Endothelial cell of hepatic sinusoid (primary cell): ENCODE measurements around the gene ITGA11.

Experiments used
- in situ Hi-C: cut with HindIII; loops from 2 replicates; pipeline ENCODE4 v1.10.0; 2017; ENCODE audit warnings: low sequenced_read_pairs

The ITGA11 gene, protein sequence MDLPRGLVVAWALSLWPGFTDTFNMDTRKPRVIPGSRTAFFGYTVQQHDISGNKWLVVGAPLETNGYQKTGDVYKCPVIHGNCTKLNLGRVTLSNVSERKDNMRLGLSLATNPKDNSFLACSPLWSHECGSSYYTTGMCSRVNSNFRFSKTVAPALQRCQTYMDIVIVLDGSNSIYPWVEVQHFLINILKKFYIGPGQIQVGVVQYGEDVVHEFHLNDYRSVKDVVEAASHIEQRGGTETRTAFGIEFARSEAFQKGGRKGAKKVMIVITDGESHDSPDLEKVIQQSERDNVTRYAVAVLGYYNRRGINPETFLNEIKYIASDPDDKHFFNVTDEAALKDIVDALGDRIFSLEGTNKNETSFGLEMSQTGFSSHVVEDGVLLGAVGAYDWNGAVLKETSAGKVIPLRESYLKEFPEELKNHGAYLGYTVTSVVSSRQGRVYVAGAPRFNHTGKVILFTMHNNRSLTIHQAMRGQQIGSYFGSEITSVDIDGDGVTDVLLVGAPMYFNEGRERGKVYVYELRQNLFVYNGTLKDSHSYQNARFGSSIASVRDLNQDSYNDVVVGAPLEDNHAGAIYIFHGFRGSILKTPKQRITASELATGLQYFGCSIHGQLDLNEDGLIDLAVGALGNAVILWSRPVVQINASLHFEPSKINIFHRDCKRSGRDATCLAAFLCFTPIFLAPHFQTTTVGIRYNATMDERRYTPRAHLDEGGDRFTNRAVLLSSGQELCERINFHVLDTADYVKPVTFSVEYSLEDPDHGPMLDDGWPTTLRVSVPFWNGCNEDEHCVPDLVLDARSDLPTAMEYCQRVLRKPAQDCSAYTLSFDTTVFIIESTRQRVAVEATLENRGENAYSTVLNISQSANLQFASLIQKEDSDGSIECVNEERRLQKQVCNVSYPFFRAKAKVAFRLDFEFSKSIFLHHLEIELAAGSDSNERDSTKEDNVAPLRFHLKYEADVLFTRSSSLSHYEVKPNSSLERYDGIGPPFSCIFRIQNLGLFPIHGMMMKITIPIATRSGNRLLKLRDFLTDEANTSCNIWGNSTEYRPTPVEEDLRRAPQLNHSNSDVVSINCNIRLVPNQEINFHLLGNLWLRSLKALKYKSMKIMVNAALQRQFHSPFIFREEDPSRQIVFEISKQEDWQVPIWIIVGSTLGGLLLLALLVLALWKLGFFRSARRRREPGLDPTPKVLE

DNA sequence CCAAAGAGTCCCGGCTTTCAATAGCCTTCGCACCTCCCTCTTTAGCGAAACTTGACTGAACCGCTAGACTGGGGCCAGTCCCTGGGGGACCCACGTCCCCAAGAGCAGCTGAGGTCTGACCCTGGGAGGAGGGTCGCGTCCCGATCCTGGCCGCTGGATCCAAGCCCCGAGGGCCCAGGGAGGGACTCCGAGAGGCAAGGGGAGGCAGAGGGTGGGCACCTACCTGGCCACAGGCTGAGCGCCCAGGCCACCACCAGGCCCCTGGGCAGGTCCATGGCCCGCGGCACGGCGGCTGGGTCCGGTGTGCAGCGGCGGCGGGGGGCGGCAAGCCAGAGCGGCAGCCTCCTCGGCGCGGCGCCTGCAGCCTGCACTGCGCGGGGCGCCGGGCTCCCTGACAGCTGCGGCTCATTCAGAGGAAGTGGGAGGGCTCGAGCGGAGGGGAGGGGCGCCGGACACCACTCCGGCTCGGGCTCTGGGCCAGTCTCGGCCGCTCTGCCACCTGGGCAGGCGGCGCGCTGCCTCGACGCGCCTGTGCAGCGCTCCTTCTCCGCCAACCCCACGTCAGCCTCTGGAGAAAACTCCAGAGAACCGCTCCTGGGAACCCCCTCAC, at the start of gene ITGA11:
TSS of gene ITGA11 (minus strand) at position 372 of the 610 bp plus-strand sequence. CDS start at position 275, 97 bp downstream.
- in situ Hi-C loops, result no loop called here

DNA sequence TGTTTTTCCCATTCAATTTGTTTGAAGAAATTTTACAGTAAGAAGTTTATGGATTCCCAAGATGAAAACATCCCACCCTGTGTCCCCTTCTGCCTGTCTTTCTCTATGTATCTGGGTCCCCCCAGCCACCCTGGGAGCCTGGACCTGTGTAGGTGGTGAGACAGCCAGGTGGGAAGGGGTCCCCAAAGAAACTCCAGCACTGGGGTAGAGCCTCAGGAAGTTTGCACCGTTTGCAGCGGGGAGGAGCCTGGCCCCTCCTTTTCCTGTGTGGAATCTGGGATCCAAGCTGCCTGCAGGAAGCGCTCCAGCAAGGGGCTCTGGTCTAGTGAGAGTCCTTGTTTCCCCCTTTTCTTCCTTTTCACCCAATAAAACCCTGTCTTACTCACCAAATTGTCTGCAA, 49.4 kb upstream of the ITGA11 start:
- in situ Hi-C loops, result no loop called here

DNA sequence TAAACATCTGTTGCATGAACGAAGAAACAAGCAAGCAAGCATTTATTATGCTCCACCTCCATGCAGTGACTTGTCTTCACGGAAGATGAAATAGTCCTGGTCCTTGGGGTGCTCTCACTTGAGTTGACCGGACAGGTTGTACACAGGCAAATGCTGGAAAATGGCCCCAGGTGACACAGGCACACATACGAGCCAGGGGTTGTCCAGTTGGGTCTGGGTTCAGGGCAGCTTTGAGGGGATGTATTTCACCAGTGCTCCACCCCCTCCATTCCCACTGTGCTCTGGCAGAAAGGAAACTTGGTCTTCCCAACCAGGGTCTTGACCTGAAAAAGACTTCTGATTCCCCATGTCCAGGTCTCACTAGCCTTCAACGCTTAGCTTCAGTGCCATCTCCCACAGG, 48.3 kb upstream of the ITGA11 start:
- in situ Hi-C loops, result no loop called here

DNA sequence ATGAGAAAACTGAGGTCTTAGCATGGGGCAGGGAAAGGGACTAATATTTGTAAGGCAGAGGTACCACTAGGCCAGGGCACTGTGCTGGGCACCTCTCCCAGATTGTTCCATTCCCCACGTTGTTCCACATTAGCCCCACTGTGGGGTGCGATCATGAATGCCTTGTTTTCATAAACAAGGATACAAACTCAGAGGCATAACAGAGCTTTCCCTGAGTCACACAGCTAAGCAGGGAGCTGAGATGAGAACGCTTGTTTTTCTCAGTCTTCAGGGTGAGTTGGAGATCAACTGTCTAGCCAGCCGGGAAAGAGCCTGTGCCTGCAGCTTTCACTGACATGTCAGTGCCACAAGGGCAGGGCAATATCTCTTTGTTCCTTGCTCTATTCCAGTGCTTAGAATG, 47.9 kb upstream of the ITGA11 start:
- in situ Hi-C loops, result no loop called here

DNA sequence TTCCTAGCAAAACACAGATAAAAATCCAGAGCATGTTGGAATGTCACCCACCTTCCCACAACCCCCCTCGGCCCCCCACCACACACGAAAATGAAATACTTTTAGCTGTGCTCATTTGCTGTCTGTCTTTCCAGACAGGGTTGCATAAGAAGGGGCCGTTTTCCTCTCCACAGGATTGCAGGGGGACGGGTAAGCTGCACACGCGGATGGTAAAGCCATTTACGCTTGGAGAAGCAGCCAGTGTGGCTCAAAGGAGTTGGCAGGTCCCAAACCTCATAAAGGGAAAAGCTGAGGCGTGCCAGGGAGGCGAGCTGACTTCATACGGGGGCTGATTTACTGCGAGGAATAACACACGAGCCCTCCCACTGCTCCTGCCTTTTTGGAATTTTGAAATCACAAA, 47.4 kb upstream of the ITGA11 start:
- in situ Hi-C loops, result no loop called here

DNA sequence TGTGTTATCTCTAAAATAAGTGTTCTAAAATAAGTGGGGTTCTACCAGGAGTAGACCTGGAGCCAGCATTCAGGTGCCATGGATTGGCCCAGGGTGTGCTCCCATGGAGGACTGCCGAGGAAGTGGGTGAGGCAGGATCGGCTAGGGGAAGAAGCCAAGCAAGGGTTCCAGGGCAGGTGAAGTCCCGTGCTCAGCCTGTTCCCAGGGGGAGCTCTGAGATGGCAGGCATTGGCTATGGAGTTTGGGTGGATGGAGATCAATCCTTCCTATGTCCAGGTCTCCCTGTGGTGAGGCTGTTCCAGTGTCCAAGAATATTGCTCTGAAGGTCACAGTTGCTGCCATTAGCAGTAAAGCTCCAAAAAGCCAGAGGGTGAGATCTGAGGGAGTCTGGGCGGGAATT, 46.9 kb upstream of the ITGA11 start:
- in situ Hi-C loops, result no loop called here

DNA sequence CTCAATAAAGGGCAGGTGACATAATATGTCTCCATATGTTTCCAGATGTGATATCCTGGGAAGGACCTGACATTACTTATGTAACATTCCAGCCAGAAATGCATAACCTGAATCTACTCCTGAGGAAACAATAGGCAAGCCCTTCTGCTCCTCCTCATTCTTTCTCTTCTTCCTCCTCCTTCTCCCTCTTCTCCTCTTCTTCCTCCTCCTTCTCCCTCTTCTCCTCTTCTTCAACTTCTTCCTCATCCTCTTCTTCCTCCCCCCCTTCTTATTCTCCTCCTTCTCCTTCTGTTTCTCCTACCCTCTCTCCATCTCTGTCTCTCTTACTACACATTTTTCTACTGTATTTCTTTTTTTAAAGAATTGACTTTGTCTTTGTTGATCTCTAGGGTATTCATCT, 43.5 kb upstream of the ITGA11 start:
- in situ Hi-C loops, result no loop called here

DNA sequence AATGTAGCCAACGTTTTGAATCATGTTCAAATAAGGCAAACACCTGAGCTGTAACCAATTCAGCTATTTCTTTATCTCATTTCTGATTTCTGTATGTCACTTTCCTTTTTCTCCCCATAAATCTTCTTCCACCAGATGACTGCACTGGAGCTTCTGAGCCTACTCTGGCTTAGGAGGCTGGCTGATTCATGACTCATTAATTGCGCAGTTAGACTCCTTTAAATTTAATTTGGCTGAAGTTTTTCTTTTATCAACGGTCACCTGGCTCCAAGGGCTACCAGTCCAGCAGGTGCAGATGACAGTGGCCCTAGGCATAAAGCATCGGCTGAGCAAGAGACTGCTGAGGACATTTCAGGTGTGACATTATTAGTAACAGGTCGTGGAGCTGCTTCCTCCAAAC, 39.6 kb upstream of the ITGA11 start:
- in situ Hi-C loops, result no loop called here

DNA sequence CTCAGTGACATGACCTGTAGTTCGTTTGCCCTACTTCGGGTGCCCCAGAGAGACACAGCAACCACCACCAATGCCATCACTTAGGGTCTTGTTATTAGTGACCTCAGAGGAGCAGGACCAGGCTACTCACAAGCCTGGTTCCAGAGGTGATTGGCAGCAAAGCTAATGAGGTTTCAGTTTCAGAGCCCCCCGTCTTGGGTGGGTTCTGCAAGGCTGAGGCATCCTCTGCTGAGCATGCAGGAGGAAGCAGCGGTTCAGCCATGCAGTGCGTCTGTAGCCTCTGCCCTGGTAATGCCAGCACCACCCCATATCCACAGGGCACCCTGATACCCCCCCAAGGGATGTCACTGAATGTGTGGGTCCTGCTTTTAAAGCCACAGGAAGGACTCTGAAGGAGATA, 39.0 kb upstream of the ITGA11 start:
- in situ Hi-C loops, result no loop called here

DNA sequence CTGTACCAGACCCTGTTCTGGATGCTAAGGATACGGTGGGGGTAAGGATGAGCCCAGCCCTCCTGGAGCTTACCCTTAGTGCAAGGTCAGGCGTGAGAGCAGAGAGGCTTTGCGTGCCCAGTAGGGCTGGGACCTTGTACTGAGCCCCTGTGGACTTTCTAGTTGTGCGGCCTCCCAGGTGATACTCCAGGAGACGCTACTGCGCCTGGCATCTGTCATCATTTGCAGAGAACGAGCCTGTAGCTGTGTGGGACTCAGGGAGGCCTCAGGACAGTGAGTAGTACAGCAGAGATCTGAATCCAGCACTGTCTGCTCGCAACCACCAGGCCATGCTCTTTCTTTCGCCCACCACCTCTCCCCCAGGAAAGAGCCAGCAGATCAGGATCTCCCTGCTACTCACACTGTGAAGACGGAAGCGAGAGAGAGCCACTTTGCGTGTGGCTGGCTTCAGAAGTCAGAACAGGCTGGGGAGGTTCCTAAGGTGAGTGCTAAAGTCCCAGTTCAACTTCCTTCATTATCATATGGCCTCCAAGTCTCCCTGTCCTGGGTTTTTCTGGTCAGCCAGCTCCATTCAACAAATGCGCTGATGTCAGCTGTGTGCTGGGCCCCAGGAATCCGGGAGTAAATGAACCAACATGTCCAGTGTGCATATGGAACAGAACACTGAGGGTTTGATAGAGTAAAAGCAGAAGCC, 38.2 kb upstream of the ITGA11 start:
- in situ Hi-C loops, result no loop called here

DNA sequence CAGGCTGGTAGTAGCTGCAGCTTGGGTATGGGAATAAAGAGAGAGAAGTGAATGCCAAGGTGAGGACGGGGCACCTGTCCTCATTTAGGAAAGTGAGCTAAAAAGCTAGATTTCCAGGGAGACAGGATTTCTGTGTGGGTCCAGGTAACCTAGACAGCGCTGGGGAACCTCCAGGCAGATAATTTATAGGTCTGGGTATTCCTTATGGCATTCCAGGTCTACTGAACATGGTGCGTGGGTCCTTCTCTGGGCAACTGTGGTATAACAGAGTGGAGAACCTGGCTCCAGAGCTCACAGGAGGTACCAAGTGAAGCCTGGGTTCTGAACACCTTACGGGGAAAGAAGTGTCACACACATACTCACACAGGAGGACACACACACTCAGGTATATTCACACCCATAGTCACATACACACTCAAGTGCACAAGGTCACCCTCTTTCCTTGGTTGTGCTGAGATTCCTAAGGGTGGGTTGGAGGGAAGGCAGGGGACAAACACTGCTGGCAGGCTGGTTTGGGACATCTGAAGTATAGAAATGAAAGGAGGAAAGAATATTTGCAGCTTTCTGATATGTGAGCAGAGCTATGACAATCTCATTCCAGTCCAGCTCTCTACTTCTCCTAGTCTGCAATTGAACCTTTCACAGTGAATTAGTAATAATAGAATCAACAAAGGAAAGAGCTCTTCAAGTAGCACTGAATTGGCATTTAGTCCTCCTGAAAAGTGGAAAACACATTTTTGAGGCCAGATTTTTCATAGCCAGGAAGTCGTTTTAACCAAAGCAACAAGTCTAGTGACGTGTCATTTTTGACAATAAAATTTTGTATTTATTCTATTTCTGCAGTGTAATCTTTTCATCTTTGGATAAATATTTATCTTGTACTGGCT, 37.4 kb upstream of the ITGA11 start:
- in situ Hi-C loops, result no loop called here

DNA sequence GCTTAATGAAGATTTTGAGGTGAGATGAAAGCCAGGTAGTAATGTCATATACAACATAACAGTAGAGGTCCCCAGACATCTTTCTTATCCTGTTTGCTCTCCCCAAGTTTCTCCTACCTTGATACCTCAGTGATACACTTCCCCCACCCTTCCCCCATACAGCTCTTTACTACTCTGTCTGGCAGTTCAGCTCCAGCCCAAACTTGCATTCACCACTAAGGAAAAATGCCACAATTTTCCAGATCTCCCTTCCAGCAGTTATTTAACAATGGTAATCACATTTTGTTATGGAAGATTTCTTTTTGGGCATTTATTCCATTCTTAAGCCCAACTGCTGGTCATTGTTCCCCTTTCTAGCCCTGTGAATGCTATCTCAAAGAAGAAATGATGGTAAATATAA, 34.9 kb upstream of the ITGA11 start:
- in situ Hi-C loops, result no loop called here

DNA sequence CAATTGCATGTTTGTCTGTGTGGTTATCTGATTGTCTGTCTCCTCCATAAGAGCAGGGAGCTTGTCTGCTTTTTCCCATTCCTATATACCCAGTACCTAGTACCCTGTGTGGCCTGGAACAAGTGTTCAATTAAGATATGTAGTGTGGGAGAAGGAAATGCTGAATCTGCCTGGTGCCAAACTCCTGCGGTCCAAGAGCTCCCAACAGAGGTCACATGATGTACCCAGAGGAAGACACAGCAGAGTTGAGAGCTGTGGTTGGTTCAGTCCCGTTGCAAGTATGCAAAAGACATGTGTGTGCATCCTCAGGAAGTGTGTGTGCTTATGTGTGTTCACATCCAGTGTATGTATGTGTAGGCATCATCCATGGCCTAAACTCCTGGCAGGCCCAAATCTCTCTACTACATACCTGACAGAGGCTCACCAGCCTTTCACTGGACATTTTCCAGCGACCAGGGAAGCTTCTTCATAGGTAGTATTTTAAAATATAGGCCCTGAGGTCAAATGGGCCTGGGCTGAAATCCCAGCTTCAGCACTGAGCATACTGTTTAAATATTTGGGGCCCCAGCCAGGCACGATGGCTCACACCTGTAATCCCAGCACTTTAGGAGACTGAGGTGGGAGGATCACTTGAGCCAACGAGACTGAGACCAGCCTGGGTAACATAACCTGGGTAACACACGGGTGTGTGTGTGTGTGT, 34.0 kb upstream of the ITGA11 start:
- in situ Hi-C loops, result no loop called here

DNA sequence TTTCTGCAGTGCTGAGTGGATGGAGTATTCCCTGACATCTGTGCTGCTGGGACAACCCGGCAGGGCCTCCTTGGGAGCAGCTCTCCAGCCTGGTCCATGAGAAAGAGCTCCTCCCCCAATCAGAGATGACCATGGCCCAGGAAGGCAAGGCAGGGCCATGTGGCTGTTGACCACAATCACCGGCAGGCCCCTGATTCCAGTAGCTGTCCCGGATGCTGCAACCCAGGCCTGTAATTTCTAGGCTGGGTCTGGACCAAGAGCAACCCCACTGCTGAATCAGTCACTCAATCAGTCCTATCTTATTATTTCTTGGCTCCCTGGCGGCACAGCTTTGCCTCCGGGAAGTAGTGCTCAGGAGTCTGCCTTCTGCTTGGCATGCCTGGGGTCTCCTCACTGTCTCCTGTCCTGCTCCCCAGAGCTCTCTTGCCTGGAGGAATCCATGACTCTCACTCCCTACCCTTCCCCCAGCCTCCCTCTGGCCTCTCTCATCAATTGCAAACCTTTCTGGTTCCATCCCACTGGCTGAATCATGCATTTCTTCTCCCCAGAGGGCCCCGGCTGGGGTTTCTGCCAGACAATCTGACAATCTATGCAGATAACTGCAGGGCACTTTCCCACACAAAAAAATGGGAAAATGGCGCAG, 32.6 kb upstream of the ITGA11 start:
- in situ Hi-C loops, result no loop called here

DNA sequence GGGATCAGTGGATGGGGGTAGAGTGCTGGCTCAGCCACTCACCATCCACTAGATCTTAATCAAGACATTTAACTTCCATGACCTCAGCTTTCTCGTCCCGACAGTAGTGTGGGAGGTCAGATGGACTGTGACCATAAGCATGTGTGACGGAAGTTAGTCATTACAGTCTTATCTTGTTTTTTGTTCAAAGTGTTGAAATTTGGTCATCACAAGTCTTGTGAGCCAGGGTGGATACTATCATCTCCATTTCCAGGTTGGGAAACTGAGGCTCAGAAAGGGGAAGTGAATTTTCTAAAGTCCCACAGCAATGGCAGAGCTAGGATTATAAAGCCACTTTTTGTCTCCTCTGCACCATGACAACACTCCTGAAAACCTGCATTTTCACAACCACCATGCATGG, 32.0 kb upstream of the ITGA11 start:
- in situ Hi-C loops, result no loop called here

DNA sequence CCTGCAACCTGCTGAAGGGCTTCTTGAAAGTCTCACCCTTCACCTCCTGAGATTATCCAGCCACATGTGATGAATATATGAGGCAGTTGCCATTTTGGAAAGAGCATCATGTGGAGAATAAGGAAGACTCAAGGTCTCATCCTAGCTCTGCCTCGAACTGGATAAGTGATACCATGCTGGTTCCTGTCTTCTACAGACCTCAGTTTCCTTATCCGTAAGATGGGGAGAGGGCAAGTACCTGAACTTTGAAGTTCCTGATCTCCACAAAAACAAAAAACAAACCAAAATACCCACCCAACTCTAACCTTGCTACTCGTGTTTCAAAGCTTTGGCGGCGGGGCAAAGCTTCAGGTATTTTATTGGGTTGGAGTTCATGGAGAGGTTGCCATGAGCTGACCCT, 31.5 kb upstream of the ITGA11 start:
- in situ Hi-C loops, result no loop called here

DNA sequence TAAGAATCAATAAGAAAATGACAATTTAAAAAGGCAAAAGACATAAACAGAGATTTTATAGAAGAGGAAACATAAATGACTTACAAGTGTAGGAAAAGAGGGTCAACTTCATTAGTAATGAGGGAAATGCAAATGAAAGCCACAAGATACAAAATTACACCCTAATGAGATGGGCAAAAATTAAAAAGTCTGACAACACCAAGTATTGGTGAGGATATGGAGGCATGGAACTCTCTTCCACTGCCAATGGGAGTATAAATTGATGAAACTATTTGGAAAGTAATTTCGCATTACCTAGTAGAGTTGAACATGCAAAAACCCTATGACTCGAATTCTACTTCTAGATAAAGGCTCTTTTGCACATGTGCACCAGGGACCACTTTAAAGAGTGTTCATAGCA, 28.2 kb upstream of the ITGA11 start:
- in situ Hi-C loops, result no loop called here

DNA sequence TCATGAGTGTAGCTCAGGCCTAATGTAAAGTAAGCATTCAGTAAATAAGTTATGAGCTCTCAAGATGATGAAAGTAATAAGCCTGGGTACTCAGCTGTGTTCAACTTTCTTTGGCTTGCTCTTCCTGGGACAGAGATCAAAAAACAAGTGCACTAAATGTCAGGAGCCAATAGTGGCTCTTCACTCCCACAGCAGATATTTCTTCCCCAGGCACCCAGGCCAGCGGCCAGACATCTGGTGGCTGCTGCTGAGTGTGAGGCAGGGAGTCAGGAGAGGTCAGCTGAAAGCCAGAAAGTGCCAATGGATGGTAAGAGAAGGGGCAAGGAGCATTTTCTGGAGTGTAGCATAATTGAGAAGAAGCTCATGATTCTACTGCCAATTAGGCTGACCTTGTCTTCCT, 18.2 kb upstream of the ITGA11 start:
- in situ Hi-C loops, result no loop called here
